ENCODE measurements around the gene SLC38A10.
A peak's percentile ranks its signal among the peaks of the same experiment; 100 is the strongest.

The SLC38A10 gene

DNA sequence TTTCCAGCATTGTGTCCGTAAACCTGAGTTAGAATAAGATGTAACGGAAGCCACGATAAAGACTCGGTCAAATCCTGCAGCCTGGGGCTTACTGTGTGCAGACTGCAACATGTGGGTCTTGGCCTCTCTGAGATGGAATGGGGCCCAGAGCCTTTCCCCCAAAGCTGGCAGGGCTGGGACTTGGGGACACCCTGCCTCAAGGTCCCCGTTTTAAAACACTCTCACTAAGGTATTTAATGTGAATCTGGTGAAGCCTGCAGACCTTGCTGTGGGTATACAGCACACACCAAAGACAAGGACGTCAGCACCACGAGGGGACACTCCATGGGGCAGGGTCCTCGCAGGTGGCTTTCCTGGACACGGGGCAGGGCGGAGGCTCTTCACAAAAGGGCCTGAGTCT, 53.9 kb downstream of the SLC38A10 start:
- no peak for DNase-seq (ENCODE audit: low spot score)

DNA sequence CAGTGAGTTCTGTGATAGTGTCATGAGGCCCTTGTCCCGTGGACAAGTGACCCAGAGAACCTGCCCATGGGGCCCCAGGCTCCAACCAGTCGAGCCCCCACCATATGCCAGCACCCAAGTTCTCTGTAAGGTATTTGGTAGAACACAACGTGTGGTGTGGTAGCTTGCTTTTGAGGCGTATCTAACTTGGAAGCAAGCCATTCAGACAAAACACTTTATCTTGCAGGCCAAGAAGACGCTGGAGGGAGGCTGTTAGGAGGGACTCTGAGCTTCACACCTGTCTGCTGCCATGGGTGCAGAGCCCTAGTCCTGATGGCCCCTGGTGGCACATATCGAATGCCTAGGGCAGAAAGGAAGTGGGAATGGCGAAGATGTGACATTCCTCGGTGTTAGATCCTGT, 54.3 kb downstream of the SLC38A10 start:
- no peak for DNase-seq (ENCODE audit: low spot score)

DNA sequence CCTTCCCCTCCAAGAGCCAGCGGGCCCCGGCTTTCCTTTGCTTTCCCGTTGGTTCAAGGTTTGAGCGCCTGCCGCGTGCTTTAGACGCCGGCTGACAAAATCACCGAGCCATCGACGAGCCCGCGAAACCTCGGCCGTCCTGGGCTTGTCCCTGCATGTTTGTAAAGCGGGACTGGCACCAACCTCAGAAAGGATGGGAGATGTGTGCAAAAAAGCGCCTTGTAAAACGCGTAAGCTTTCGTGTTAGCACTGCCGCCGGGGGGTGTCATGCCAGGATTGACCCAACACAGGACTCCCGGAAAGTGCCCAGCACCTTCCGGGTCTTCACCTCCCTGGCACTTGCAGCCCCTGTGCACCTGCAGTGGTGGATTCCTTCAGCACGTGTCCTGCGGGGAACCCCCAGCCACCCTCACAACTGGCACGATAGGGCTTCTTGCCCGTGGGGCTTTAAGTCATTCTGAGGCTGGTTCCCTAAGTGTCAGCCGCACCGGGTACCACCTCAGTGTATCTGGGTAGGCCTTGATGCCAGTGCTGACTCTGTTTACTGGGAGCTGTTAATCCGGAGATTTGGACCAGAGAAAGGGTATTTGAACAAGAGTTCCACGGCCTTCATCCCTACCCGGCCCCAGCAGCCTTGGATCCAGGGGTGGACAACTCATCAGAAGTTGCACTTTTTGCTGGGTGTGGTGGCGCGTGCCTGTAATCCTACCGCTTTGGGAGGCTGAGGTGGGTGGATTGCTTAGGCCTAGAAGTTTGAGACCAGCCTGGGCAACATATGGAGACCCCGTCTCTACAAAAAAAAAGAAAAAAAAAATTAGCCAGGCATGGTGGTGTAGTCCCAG, 55.2 kb downstream of the SLC38A10 start:
- DNase-seq (ENCODE audit: low spot score) = no peak

DNA sequence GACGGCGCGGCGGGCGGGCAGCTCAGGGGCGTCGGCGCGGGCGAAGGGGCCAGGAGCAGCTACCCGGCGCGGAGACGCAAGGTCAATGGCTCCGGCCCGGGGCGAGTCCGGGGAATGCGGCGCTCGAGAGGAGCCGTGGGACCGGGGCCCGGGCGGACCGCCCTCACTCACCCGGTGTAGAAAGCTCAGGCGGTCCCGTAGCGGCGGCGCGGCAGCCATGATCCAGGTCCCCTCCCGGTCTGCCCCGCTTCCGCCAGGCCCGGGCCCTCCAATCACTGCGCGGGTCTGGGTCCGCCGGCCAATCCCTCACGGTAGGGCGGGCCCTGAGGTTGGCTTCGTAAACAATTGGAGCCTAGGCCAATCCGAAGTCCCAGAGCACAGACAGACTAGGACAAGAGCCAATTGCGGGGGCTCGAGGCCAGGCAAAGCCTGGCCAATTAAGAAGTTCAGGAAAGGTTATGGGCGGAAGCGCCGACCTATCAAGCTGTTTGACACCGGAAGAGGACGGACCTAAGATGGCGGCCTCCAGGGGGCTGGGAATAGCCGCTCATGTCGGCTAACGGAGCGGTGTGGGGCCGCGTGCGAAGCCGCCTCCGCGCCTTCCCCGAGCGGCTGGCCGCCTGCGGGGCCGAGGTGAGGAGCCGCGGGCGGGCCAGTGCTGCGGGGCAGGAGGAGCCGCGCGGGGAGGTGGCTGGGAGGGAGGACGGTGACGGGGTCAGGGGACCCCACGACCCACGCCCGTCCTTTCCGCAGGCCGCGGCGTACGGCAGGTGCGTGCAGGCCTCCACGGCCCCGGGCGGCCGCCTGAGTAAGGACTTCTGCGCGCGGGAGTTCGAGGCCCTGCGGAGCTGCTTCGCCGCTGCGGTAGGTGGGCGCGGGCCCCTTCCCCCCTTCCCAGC, 56.0 kb downstream of the SLC38A10 start, which contains the start of the genes NDUFAF8 and TEPSIN:
TSS of gene NDUFAF8 (plus strand) at position 504 of the 899 bp plus-strand sequence. CDS start at position 550, 46 bp downstream.
TSS of gene TEPSIN (minus strand) at position 241 of the 899 bp plus-strand sequence. CDS start at position 219, 22 bp downstream.
- peak; percentile 100 for DNase-seq (ENCODE audit: low spot score)

DNA sequence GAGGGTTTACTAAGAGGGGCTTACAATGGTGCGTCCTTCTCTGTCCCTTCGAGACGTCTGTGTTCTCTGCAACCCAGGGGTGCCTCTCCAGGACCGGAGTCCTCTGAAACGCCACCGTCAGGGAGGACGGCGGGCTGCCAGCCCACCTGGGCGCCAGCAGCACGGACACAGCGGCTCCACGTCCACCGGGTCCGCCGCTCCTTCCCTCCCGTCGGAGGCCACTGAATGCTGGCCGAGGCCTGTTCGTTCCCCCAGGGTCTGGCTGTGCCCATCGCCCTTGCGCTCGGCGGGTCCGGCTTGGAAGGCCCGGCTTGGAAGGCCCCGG, 56.7 kb downstream of the SLC38A10 start:
- no peak for DNase-seq (ENCODE audit: low spot score)

DNA sequence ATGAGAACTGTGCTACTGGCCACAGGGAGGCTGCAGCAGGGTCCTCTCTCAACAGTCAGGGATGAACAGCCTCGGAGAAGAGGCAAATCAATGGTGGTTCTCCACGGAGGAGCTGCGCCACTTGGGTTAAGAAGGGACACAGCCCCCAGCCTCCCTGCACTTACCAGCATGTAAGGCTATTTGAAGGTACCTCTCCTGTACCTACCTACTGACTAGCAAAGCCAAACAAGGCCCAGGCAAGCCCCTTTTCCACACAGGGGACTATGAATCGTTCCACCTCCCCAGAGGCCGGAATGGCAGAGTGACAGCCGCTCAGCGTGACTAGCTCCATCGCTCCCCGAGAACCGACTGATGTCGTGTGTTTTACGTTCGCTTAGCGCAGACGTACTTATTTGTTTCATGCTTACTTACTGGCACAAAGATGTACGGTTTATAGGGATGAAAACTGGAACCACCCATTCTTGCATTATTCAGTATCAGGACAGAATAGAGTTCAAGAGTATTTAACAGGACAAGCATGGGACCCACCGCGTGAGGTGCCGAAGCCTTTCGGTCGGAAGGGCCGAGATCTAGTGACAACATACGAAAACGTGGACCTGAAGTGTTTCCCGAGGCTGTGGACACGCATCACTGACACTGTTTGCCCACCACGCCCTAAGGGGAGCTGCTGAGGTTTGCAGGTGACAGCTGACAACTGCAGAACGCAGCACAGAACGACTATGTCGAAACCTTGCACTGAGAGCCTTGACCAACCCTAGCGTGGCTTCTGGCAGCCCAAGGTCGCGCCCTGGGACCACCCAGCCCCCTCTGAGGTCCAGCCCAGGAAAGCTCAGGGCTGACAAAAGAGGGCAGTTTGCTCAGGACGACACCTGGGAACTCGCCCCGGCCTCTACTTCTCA, 57.3 kb downstream of the SLC38A10 start:
- no peak for DNase-seq (ENCODE audit: low spot score)

DNA sequence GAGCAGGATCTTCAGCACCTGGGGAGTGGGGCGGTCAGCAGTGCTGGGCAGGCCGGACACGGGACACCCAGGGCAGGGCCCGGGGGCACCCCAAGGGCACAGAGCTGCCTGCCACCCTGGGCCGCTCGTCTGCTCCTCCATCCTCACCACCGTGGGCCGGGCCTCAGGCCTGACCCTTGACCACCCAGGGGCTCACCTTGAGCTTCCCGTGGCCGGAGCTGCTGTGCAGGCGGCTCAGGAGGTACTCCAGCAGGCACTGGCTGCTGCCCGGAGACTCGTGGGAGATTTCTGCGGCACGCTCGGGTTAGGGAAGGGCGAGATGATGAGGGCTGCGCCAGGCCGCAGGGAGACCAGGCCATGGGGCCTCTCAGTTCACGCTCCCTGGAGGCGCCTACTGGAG, 58.3 kb downstream of the SLC38A10 start:
- DNase-seq (ENCODE audit: low spot score) = no peak

DNA sequence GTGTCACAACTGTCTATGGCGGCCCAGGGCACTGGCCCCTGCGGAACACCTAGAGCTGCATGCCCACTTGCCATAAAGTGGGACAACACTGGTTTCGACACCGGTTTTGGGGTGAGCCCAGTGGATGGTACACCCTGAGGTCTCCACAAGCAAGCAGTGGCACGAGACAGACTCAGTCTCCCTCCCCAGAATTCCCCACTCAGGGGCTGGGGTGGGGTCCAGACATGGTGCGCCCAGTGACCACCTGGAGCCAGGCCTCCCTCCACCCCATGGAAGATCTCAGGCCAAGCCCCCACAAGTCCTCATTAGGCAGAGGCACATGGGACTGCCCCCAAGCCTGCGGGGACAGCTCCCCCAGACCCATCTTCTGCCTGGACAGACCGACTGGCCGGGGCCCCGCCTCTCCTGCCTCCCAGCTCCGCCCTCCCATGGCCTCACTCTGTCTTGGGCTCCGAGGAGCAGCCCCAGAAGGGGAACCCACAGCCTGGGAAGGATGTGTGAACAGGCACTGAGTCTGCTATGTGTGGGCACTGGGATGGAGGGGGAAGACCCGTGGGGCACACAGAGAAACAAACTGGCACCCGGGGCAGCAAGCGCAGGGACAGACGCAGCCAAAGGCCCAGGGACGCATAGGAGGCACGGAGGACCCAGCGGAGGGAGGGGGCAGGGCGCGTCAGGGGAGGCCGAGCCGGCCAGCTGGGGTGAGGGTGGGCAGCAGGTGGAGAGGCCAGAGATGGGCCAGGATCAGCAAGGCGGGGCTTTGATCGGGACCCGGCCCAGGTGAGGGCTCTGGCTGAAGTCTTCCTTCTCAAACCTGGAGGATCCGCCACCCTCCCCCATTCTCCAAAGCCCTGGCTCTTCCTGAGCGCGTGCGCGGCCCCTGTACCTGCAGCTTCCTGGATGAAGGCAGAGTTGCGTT, 59.0 kb downstream of the SLC38A10 start:
- DNase-seq (ENCODE audit: low spot score) = no peak

DNA sequence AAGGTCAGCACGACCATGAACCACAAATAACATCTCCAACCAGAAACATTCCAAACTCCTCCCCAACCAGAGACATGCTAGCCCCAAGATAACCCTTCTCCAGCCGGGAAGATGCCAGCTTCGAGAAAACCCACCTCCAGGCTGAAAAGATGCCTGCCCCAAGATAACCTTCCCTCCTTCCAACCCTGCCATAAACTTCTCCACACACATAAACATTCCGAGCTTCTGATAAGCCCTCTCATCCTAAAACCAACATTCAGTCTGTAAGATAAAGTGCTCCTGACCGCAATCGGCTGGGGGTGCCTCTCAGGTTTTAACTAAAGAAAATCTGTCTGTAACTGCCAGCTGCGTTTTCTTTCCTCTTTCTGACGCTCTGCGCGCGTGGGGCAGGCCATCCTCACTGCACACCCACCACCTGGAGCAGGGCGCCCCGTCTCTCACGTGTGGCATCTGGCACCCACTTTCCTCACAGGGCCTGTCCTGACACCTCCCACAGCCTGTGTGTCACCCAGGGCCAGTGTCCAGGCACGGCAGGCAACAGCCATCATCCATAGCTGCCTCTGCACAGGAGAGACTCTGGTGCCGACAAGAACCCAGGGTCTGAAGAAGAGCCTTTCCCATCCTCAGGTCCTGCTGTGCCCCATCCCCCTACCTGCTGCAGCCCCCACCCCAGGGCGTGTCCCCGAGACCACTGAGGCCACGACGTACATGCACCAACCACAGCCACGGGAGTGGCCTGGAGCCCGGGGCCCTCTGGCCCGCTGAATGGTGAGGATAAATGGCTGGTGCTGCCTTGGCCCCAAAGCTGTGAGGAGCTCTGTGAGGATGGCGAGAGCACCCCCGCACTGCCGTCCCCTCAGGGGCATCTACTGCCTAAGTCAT, 59.9 kb downstream of the SLC38A10 start:
- DNase-seq (ENCODE audit: low spot score) = no peak

DNA sequence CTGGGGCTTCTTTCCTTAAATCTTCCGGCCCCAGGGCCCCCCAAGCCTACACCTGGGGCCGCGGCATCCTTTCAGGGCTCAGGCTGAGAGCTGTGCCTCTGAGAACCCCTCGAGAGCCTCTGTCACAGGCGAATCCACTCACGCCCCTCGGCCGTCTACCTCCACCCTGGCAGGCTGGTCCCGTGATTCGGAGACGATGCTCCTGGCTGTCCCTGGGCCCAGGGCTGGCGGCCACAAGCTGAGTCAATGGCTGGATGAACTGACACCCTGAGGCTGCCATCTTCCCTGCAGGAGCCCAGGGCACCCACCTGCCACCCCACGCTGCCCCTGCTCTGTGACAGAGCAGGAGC, 60.6 kb downstream of the SLC38A10 start:
- DNase-seq (ENCODE audit: low spot score) = no peak

DNA sequence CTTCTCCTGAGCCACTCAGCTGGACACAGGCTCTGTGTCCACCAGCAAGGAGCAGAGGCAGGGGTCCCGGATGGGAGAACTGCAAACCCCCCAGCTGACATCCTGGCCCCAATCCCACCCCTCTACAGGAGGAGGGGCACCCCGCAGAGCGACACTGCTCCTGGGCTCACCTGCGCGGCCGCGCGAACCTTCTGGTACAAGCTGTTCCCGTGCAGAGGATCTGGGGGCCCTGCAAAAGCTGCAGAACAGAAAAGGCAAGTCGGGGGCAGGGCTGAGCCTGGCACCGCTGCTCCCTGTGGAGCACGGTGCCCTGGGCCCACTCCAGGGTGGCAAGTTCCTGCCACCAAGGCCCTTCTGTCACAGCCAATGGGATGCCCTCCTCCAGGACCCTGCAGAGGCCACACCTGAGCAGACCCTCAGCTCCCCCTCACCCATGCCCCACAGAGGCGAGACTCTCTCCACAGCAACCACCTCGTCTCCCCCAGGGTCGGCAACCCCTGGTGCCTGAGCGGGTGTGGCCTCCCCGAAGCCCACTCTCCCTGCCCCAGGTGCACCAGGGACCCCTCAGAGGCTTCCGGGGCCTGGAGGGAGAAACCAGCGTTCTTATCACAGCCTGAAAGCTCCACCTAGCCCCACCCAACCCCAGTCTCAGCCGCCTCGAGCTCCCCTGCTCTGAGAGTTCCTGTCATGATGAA, 61.1 kb downstream of the SLC38A10 start:
- DNase-seq (ENCODE audit: low spot score) = no peak

DNA sequence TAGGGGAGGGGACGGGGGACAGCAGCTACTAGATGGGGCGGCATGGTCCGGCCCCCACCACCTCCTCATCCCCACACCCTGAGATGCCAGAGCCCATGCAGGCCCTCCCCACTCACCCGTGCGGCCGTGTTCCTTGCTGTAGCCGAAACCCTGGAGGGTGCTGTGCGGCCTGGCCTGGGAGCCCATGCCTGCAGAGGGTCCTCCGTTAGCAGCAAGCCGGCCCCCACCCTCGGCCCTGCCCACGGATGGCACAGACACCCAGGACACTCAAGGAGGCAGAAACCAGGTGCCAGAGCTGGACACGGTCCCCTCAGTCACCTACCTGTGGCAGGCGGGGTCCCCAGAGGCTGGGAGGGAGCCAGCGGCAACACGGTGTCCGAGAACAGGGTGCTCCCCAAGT, 61.8 kb downstream of the SLC38A10 start:
- DNase-seq (ENCODE audit: low spot score) = no peak

DNA sequence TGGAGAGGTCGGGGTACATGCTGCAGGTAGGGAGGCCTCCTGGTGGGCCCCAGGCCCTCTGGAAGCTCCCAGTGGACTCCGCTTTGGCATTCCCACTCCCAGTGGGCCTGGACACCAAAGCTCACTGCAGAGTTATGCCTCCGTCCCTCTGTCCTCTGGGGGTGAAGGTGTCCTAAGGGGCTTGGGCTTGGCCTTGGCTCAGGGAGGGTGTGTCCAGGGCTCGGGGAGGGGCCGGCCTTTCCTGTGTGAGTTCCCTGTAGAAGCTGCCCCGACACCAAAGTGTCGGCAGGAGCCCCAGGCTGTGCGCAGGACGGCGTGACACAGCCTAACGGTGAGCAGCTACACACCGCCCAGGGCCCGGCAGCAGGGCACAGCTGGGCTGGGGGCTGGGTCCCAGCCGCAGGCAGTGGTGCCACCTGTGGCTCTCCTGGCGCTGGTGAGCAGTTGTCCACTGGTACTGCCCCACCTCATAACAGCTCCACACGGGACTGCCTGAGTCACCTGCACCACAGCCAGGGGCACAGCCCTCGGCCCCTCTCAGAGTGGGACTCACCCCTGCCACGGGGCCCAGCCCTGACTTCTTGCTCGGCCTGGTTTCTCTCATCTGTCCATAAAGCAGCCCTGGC, 62.4 kb downstream of the SLC38A10 start:
- DNase-seq (ENCODE audit: low spot score) = no peak

DNA sequence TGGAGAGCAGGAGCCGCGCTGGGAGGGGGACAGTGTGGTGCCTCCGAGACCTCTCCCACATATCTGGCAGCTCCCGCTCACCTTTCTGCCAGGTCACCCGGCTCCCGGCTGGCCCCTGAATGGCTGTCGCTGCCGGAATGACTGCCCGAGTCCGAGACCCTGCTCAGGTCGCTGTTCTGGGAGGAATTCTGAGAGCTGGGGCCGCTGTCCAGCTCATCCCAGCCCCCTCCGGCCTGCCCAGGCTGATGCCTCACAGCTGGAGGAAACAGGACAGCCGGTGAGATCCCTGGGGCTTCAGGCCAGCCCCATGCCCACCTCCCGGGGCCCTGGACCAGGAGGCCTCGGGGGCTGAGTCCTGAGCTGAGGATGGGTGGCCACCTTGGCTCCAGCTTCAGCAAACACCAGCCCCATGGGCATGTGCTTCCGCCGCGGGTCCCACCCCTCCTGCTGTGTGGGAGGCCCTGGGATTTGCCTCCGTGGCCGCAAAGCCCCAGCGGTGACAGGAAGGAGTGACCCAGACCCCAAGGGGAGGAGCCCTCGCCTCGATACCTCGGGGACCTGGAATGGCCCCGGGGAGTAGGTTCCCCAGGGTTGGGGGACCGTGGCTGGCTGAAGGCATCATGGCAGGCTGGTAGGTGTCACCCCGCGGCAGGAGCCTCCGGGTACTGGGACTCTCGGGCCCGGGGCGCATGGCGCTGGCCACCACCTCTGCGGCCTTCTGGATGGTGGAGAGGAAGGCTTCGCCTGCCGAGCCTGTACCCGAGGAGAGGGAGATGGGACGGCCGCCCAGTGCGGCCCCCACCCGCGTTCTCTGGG, 63.1 kb downstream of the SLC38A10 start:
- no peak for DNase-seq (ENCODE audit: low spot score)

DNA sequence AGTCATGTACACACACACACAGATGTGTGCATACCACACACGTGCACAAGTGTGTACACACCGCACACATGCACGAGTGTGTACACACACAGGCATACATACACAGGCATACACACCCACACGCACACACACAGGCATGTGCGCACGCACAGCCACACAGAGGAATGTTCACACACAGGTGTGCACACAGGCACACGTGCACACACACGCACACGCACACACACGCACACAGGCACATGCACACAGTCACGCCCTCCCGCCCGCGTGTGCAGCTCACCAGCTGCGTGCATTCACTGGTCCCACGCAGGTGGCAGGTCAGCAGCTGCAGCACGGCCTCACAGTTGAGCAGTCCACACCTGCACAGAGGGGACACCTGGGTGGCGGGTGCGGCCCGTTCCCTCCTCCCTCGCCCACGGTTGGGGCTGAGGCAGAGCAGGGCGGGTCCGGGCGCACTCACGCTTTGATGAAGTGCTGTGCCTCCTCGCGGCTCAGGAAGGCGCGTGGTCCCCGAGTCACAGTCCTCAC, 63.9 kb downstream of the SLC38A10 start:
- no peak for DNase-seq (ENCODE audit: low spot score)

DNA sequence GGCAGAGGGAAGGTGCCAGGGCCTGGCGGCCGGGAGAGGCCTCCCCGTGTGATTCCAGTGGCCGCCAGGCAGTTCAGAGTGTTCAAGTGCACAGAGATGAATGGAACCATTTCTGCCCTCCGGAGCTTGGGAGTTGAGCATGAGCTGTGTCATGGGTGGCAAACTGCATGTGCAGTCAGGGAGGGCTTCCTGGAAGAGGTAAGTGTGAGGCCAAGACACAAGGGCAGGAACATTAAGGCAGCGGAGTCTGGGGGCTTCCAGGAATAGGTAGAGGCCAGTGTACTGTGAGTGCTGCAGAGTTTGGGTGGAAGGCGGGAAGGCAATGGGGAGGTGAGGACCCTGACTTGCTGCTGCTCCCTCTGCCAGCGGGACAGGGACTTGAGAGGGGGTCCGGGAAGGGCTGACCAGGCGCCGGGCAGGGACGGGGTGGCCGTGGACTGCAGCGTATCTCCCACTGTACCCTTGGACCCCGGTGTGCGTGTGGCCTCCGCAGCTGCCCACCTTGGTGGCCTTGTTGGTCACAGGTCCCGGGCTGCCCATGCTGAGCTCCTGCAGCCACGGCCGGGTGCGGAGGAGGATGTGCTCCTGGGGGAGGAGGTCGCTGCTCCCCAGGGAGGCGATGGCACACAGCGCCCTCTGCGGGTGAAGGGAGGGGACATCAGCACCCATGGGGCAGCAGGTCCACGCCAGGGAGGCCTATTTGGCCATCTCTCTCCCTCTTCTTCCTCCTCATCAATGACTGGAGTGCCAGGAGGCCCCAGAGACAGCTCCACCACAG, 64.9 kb downstream of the SLC38A10 start:
- no peak for DNase-seq (ENCODE audit: low spot score)

DNA sequence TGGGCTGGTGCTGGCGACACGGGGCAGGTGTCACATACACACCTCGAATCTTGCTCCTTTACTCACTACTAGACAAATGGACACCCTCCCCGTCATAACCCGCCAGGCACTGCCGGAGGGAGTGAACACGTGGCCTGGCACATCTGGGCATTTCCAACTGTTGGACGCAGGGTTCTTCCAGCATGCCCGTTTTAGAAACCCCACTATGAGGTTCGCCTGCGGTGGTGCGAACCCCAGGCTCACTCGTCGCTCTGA, 65.5 kb downstream of the SLC38A10 start:
- DNase-seq (ENCODE audit: low spot score) = no peak
